NCI-H2196 (cell line): ENCODE measurements around the gene TRDMT1.

Experiments used
- DNase-seq: peaks from one replicate; lab custom pipeline; 2025; ENCODE audit not compliant: unreplicated experiment; lab: John Stamatoyannopoulos, UW

Gene TRDMT1

GRCh38 chr10:17213646-17214349 is 12.3 kb upstream of the TRDMT1 start:
- DNase-seq: no peak

DNA sequence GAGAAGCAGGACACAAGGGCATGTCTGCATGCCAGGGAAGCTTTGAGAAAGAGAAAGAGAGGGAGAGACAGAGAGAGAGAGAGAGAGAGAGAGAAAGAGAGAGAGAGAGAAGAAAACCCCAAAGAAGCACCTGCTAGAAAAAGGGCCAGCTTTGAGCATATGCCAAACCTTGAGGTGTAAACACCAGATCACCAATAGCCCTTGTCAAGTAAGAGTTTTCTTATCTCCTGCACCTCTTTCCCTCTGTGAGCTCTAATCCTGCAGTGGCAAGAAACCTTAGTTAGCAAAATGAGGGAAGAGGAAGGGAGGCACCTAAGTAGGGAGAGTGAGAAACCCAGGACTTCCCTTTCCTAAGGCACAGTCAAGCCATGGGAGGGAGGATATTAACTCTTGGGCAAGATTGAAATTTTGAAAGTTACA is 11.3 kb upstream of the TRDMT1 start:
- no peak for DNase-seq

DNA sequence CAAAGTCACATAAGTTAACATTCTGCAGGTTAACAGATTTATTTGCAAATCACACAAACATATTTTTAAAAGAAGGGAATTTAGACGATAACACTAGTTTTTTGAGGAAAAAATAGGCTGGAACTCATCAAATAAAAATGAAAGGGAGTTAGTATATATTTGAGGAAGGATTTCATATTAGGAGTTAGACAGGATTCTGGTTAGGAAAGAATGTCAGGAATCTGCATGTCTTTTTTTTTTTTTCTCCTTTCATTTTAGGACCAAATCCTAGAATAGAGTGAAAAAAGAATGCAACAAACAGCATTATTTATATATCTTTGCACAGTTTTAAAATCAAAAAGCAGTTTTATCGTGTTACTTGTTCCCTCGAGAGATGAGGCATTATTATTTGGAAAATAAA is 8.9 kb upstream of the TRDMT1 start:
- DNase-seq: no peak

GRCh38 chr10:17209881-17210280 is 8.4 kb upstream of the TRDMT1 start:
- no peak for DNase-seq

DNA sequence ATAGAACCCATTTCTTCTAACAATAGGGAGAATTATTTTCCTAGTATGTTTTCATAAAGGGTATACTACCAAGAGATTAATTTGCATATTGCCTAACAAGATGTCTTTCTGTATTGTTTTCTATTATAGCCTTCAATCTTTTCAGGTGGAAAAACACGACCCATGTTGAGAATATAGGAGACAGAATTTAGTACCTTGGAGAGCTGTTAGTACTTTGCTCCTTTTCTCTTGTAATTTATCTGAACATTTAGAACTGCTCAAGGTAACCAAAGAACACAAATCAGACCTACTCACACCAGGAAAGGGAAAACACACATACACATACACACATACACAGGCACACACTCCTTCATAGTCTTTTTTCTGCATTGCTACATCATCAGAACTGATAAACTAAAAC is 7.8 kb upstream of the TRDMT1 start:
- no peak for DNase-seq

DNA sequence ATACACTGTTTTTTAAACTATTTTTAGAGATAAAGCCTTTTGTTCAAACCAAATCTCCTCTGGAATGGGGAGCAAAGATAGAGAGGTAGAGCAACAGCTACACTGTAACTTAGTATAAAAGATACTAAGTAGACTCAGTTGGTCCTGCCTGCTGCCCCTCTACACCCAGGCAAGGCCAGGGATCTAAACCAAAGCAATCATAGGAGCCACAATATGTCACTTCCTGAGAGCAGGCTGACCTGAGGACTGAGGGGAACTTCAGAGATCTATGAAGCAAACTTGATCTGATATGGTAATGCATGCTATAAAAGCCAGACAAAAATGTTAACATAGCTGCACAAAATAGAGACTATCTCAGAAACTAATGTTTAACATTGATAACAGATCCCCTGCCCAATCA is 7.0 kb upstream of the TRDMT1 start:
- DNase-seq: no peak

DNA sequence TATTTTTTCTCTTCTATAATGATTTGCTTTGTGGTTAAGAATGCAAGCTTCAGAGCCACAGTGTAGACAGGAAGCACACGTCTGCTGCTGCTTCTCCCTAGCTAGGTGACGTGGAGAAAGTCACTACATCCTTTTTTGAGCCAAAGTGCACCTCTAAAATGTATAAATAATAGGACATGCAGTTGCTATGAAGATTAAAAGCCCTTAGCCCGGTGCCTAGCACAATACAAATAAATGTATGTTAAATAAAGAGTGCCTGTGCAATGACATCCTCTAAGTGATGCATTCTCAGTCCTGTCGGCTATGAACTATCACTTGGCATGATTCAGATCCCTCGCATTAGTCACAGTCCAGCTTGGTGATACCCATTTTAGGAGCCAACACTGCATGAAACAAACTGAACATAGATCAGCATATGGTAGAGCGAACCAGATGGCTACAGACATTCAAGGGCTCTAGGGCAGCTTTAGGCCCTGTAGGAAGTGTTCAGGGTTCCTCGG is 4.8 kb upstream of the TRDMT1 start:
- no peak for DNase-seq

DNA sequence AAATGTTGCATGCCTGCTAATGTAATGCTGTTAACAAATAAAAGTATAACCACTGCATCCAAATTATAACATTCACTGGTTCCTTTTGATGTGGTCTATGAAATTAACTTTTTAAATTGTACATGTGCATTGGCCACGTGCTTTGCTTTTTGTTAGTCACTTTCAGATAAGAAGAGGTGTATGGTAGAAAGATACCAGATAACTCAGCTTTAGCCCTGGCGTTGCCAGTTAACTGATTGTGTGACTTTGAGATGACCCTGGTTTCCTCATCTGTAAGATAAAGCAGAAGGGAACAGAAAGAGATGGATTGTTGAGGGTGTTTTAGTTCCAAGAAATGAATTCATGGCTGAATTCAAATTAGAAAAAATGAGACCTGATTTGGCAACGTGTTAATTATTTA is 1.9 kb upstream of the TRDMT1 start:
- DNase-seq: no peak

DNA sequence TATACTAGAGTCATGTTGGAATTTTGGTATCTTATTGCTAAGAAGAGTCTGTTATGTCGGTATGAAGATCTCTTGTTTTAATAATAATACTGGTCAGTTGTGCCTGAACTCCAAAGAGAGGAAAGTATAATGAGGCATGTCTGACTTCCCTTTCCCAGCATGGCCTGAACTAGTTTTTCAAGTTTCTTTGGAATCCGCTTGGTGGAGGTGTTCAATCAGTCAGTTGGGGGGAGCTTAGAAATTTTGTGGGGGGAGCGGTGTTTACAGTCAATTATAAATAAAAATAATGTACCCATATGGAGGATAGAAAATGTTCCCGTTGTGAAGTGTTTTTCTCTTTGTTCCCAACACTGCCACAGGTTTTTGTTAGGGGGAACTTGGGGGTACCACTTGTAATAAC is 1.5 kb upstream of the TRDMT1 start:
- no peak for DNase-seq

DNA sequence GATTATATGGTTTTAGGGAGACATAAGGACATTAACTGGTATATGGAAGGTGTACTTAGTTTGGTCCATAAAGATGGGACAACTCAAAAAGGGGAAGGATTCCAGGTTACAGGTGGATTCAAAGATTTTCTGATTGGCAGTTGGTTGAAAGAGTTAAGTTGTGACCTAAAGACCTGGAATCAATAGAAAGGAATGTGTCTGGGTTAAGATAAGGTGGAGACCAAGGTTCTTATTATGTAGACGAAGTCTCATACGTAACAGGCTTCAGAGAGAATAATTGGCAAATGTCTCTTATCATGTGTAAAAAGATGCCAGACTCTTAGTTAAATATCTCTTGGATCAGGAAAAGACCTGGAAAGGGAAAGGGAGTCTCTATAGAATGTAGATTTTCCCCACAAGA is 1.0 kb upstream of the TRDMT1 start:
- no peak for DNase-seq

DNA sequence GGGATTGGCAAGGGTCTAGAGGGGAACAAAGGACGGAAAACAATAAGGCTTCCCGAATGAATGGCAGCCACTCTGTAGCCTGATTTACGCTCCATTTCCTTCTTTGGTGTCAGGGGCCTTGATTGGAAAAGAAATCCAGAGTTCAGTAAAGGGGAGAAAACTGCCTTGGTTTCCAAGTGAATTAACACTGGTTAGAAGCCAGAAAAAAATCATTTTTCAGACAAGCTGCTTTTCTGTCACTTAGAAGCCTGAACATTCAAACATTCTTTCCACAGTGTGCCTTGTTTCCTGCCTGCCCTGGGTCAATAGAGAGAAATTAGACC is 283 bp upstream of the TRDMT1 start:
- DNase-seq: no peak

DNA sequence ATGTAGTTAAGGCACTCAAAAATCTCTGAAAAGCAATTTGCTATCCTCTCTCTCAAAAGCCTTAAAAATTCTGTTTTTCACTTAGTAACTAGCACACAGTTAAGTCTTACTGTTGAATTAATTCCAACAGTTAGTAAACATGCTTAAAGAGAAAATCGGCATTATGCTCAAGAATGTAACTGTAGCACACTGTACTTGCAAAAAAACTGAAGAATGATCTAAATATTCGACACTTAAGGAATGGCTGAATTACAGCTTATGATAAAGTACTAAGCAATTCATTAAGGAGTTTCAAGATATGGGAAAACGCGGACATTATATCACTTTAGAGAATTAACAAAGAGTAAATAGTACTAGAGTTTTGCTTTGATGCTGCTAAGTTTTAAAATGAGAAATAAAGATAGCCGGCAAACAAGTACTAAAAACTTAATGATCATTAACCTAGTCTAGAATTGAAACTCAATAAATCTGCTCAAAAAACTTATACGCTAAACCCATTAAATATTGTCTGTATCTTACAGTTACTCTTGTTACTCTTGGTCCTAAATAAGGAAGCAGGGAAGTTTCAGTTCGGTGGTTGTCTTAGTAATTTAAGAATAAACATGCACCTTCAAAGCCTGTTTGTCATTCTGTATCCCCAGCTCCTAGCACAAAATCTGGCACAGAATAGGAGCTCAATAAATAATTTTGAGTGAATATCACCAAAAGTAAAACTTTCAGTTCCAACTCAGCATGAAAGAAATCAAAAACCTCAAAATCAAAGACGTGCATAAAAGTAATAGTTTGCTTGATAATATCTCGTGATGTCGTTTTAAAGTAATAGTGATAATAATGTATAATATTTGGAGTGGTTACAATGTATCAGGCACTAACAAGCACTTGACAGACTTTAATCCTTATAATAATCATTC is 1.2 kb downstream of the TRDMT1 start:
- no peak for DNase-seq

GRCh38 chr10:17199351-17199804 is 2.1 kb downstream of the TRDMT1 start:
- no peak for DNase-seq

GRCh38 chr10:17196573-17196972 is 4.9 kb downstream of the TRDMT1 start:
- no peak for DNase-seq

- DNase-seq: no peak
These were observed 5.4 kb downstream of the TRDMT1 start for GRCh38 chr10:17196045-17196444.

DNA sequence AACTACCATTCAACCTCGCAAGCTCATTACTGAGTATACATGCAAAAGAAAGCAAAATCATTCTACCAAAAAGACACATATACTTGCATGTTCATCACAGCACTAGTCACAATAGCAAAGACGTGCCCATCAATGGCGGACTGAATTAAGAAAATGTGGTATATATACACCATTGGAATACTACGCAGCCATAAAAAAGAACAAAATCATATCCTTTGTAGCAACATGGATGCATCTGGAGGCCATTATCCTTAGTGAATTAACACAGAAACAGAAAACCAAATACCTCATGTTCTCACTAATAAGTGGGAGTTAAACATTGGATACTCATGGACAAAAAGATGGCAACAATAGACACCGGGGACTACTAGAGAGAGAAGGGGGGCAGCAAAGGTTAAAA is 6.4 kb downstream of the TRDMT1 start:
- no peak for DNase-seq

GRCh38 chr10:17190602-17191001 is 10.9 kb downstream of the TRDMT1 start:
- DNase-seq: no peak

DNA sequence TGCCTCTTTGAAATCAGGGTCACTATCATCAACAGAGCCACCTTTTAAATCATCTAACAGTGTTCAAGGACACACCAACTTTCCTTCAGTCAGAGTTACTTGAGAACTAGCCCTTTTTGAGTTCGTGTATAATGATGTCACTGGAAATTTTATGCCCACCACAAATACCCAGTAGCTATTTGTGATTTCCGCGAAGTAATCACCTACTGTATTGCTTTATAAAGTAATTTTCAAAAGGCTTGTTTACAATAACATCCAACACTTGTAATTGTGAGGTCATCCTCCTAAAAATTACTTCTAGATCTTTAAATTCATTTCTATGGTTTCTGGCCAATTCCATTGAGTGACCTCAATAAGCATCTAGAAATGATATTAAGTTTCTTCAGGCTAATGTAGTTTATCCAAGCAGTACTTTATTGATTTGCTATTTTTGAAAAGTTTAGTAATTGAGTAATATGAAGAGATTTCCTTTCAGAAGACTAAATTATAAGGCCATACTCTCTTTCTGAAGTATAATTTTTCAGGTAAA is 12.8 kb downstream of the TRDMT1 start:
- DNase-seq: no peak

DNA sequence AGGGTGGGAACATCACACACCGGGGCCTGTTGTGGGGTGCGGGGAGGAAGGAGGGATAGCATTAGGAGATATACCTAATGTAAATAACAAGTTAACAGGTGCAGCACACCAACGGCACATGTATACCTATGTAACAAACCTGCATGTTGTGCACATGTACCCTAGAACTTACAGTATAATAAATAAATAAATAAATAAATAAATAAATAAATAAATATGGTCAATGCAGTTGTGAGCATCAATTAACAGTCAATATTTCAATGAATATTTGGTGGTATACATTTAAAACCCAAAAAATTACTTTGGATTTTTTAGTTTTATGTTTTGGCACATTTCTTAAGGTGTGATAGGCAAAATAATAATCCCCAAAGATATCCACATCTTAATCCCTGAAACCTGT is 15.6 kb downstream of the TRDMT1 start:
- no peak for DNase-seq

GRCh38 chr10:17183110-17183509 is 18.4 kb downstream of the TRDMT1 start:
- no peak for DNase-seq

- peak; percentile 17 for DNase-seq
These were observed 19.7 kb downstream of the TRDMT1 start for GRCh38 chr10:17181751-17182150.

DNA sequence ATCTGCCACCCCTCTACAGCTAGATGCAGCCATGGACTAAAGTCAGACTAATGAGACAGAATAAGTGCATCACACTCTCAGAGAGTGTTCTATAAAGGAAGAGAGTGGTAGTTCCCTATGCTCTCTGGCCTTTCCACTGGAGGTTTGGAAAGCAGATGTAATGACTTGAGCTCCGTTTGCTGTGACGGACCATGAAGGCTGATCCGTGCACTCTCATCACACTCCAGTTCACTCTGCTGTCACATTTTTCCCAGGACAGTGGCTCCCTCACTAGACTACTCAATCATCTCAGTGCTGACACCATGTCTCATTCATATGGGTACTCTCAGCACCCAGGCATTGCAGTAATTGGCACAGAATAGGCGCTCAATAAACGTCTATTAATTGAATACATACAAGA is 20.4 kb downstream of the TRDMT1 start:
- DNase-seq: no peak
